T-helper 2 cell treated with Interferon-gamma antibody and Interleukin-4, amounts not matched to agents 5 μg/mL and 100 μg/mL, for 36 hours (primary cell): ENCODE measurements around the gene ESX1.
"Not testable (repeated sequence)": the region's sequence is repeated elsewhere in the genome, so short reads cannot be mapped to it uniquely, and the experiment has no call there.

ENCODE experiments used
- DNase-seq: peaks from one replicate; pipeline ENCODE4 v3.0.0; 2021; ENCODE audit warnings: low spot score
- H3K27ac Mint-ChIP-seq: one replicate; pipeline ENCODE4 v1.8.0; 2021; ENCODE audit warnings: mild to moderate bottlenecking, mixed read lengths
- H3K27me3 Mint-ChIP-seq: one replicate; pipeline ENCODE4 v1.8.0; 2021; ENCODE audit warnings: low read depth, mixed read lengths
- H3K36me3 Mint-ChIP-seq: one replicate; pipeline ENCODE4 v1.8.0; 2021; ENCODE audit warnings: low read depth, mixed read lengths
- H3K4me1 Mint-ChIP-seq: one replicate; pipeline ENCODE4 v1.8.0; 2021; ENCODE audit warnings: low read depth, mixed read lengths
- H3K4me3 Mint-ChIP-seq: one replicate; pipeline ENCODE4 v1.8.0; 2022; ENCODE audit warnings: mild to moderate bottlenecking, moderate library complexity, mixed read lengths
- H3K9me3 Mint-ChIP-seq: one replicate; pipeline ENCODE4 v1.8.0; 2021; ENCODE audit warnings: mixed read lengths

ESX1 gene

DNA sequence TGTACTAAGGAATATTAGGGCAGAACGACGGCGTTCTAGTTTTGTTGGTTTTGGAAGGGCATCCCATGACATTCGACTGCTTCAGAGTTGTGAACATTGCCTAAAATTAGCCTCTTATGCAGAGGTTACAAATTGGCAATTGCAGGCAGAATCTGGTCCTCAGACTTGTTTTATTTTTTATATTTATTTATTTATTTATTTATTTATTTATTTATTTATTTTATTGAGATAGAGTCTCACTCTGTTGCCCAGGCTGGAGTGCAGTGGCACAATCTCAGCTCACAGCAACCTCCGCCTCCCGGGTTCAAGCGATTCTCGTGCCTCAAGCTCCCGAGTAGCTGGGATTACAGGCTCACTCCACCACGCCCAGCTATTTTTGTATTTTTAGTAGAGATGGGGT lies 24.7 kb downstream of the ESX1 start:
- H3K36me3 Mint-ChIP-seq, H3K9me3 Mint-ChIP-seq, H3K4me3 Mint-ChIP-seq, H3K27me3 Mint-ChIP-seq, H3K4me1 Mint-ChIP-seq, H3K27ac Mint-ChIP-seq, DNase-seq: not testable (repeated sequence)

DNA sequence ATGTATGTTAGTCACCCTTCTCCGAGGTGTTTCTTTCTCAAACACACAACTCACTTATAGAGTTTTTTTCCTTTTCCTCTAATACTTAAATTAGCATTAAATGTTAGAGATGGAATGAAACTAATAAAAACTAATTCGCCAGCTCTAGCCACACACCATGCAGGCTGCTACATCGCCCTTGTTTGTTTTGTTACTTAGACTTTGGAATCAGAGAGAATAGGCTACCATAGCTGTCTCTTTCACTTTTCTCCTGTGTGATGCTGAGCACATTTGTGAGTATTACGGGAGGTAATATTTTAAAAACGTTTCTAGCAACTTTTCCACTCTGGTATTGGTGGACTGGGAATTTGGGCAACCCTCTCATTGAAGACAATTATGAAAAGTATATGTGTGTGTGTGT lies 43.5 kb downstream of the ESX1 start:
- H3K4me3 Mint-ChIP-seq, result no peak overlapping the region
- no peak overlapping the region for H3K27ac Mint-ChIP-seq
- no peaks in the 10 kb centered on the region for H3K4me1 Mint-ChIP-seq
- H3K36me3 Mint-ChIP-seq, result no peaks in the 10 kb centered on the region
- H3K9me3 Mint-ChIP-seq, result no peaks in the 10 kb centered on the region
- no peak for DNase-seq
- peaks cover 4% of the 10 kb centered on the region for H3K27me3 Mint-ChIP-seq

DNA sequence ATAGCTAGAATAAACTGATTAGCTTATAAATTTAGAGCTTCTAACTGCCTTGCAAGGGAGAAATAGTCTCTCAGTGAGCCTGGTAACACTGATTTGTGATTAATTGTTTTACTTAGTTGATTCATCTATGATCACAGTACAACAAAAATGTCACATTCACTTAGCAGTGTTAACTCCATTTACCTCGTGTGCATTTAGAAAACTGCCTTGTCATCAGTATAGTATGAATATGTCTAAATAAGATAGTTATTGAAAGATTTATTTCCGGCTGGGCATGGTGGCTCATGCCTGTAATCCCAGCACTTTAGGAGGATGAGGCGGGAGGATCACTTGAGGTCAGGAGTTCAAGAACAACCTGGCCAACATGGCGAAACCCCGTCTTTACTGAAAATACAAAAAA lies 49.2 kb downstream of the ESX1 start:
- Mint-ChIP-seq H3K9me3 (no peaks in the 10 kb centered on the region), H3K27ac (no peak overlapping the region), H3K36me3 (no peaks in the 10 kb centered on the region), H3K4me1 (no peaks in the 10 kb centered on the region), H3K4me3 (no peak overlapping the region), H3K27me3 (peaks cover under 1% of the 10 kb centered on the region)
- DNase-seq, result no peak
